ENCODE results near the gene TEX14. TPM values are rescaled to one million over a fixed set of nuclear protein-coding genes. Genes with fewer than 3 reads are reported as not detected.

TEX14 gene
- total and polyA plus RNA-seq, 10 of the 15 experiments (the other 5 are each of a cell fraction or from before 2014, with no cell fraction given), result 0.15 to 1.3 (median 0.66) TPM

DNA sequence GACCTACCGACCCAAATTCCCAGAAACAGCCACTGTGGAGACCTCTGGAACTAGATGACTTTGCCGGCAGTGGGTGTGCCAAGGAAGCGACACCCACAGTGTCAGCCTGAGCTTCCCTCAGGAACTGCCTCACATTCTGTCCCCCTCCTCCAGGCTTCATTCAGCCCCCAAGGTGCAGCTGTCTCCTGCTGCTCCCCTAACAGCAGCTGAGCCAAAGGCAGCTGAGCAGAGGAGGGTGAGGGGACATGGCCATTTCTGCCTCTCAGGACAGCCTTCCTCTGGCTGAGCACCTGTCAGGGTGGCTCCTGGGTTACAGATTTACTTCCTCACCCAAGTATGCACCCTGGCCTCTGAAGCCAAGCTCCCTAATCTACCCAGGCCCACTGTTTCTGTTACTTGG lies 155.3 kb downstream of the TEX14 start:
- no TSS peak for BruUV-seq (replicated peaks)
- WGBS (ENCODE audit: insufficient coverage, insufficient replicate concordance, low lambda C conversion rate, missing lambda C conversion rate), result 82% methylated on average over 3 of the region's 3 CpGs
- ChIA-PET RAD21 (ENCODE audit: unreplicated experiment) (interaction anchor here (1.5 kb wide), 1 partner anchor 41 kb away, joined by 3 read pairs; no protein-coding TSS in a partner anchor), CTCF (interaction anchor here (0.5 to 1.1 kb wide), 2 partner anchors 18 to 588 kb away, joined by 3 to 4 read pairs; no protein-coding TSS in a partner anchor), POLR2A (no interaction called here), SMC1A (ENCODE audit: uncharacterized antibody, unreplicated experiment) (interaction anchor here (1.3 to 1.8 kb wide), 2 partner anchors 38 to 41 kb away, joined by 4 read pairs; no protein-coding TSS in a partner anchor)
- Histone ChIP-seq H3K79me2 (ENCODE audit: control insufficient read depth, insufficient read depth, low read length) (no peaks in the 10 kb centered on the region), H3K27ac (ENCODE audit: control insufficient read depth, insufficient read depth) (no peak overlapping the region), H3K4me2 (ENCODE audit: control insufficient read depth, insufficient read depth) (no peak overlapping the region), H4K20me1 (ENCODE audit: control insufficient read depth, insufficient read depth) (no peaks in the 10 kb centered on the region), H3K36me3 (ENCODE audit: control insufficient read depth in 2 of 2, insufficient read depth in 2 of 2, low read length in 1 of 2) (no peaks in the 10 kb centered on the region), H3K9me3 (replicated peaks; ENCODE audit: control insufficient read depth, insufficient read depth, low read length) (no peaks in the 10 kb centered on the region), H3K4me1 (ENCODE audit: control insufficient read depth, insufficient read depth, low read length) (no peaks in the 10 kb centered on the region), H3K4me3 (no peak overlapping the region), H3K9ac (ENCODE audit: control insufficient read depth, insufficient read depth, low read length) (no peak overlapping the region), H2AFZ (ENCODE audit: control insufficient read depth, low read depth, low read length) (no peak overlapping the region), H3K27me3 (replicated peaks in 1 of 2; ENCODE audit: control insufficient read depth in 2 of 2, insufficient read depth in 2 of 2, low read length in 1 of 2) (peaks cover 4 to 6% of the 10 kb centered on the region in 2 experiments; a peak in 3 of 4 replicates)
- ATAC-seq (no peak), DNase-seq (ENCODE audit: low read depth, low spot score) (no peak), FAIRE-seq (no peak)
- TF ChIP-seq CBX5 (IDR thresholded peaks at IDR 0.05; ENCODE audit: low read depth), result no peak
- no peak for TF ChIP-seq TCF3 (IDR thresholded peaks at IDR 0.05; ENCODE audit: borderline replicate concordance, insufficient read depth, low read depth, low read length)
- no peak for TF ChIP-seq HCFC1 (IDR thresholded peaks at IDR 0.05; ENCODE audit: low read length)
- TF ChIP-seq ASH2L (IDR thresholded peaks at IDR 0.05; ENCODE audit: borderline replicate concordance, low read depth), result no peak
- TF ChIP-seq, protein P1, sequence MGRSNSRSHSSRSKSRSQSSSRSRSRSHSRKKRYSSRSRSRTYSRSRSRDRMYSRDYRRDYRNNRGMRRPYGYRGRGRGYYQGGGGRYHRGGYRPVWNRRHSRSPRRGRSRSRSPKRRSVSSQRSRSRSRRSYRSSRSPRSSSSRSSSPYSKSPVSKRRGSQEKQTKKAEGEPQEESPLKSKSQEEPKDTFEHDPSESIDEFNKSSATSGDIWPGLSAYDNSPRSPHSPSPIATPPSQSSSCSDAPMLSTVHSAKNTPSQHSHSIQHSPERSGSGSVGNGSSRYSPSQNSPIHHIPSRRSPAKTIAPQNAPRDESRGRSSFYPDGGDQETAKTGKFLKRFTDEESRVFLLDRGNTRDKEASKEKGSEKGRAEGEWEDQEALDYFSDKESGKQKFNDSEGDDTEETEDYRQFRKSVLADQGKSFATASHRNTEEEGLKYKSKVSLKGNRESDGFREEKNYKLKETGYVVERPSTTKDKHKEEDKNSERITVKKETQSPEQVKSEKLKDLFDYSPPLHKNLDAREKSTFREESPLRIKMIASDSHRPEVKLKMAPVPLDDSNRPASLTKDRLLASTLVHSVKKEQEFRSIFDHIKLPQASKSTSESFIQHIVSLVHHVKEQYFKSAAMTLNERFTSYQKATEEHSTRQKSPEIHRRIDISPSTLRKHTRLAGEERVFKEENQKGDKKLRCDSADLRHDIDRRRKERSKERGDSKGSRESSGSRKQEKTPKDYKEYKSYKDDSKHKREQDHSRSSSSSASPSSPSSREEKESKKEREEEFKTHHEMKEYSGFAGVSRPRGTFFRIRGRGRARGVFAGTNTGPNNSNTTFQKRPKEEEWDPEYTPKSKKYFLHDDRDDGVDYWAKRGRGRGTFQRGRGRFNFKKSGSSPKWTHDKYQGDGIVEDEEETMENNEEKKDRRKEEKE (IDR thresholded peaks at IDR 0.05), result no peak
- intact Hi-C loops (cut with micrococcal nuclease; ENCODE audit: unreplicated experiment) (no loop called here), in situ Hi-C loops (cut with MboI) (no loop called here)

Data from GM12878 (cell line).